SHP77 (cell line): ENCODE measurements around the gene MAN1B1.
"Not testable (repeated sequence)": the region's sequence is repeated elsewhere in the genome, so short reads cannot be mapped to it uniquely, and the experiment has no call there.

Experiments
- DNase-seq, 2 experiments: peaks; one replicate each; lab custom pipeline; 2025; lab: John Stamatoyannopoulos, UW

MAN1B1 gene

DNA sequence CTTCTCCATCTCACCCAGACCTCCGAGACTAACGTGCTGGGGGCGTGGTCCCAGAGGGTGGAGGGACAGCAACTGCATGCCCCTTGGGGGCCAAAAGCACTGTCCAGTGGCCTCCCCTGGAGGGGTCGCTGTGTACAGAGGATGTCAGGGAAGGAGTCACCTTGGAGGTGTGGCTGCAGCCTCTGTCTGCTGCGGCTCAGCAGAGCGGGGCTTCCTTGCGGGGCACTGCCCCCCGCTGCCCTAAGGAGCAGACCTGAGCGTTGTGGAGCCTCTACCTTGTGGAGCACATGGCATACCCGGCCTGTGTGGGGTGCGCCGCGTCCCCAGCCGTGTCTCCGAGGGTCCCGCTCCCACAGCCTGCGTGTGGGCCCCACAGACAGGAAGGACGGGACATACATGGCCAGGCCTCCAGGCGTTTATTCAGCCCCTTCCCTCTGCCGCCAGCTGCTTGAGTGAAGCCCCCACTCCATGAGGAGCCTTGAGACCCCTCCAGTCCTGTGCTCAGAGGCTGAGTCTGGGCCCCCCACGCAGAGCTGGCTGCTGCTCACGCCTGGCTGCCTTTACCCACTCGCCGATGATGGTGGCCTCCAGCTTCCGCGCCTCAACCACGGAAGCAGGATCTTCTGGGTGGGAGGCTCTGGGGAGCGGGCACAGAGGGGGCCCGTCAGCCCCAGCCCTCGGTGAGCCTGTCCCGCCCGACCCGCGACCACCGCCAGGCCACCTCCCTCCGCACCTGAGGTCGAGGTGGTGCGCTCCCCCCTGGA is 23.5 kb downstream of the MAN1B1 start:
- no peak for DNase-seq

DNA sequence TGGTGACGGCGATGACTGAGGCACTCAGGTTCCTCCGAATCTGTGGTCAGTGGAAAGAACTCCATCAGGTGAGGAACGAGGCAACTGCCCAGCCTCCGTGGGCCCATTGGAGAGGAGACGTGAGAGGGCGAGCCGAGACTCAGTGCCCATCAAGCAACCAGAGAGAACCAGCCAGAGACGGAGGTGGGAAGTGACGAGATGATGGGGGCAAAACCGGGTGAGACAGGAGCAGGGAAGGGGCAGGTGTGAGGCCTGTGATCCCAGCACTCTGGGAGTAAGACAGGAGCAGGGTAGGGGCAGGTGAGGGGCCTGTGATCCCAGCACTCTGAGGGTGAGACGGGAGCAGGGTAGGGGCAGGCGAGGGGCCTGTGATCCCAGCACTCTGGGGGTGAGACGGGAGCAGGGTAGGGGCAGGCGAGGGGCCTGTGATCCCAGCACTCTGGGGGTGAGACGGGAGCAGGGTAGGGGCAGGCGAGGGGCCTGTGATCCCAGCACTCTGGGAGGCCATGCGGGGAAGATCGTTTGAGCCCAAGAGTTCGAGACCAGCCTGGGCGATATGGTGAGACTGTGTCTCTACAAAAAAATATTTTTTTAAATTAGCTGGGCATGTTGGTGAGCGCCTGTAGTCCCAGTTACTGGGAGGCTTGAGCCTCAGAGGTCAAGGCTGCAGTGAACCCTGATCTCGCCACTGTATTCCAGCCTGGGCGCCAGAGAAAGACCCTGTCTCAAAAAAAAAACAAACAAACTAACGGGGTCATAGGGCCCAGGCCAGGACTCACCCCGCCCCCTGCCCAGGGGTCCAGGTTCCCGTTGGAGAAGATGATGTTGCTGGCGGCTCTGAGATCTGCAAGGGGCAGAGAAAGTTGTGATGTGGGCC is 24.4 kb downstream of the MAN1B1 start:
- DNase-seq = no peak

- DNase-seq = no peak
Measured at GRCh38 chr9:137111788-137112563, 25.2 kb downstream of the MAN1B1 start.

- DNase-seq = no peak
Measured at GRCh38 chr9:137112564-137113384, 26.0 kb downstream of the MAN1B1 start.

DNA sequence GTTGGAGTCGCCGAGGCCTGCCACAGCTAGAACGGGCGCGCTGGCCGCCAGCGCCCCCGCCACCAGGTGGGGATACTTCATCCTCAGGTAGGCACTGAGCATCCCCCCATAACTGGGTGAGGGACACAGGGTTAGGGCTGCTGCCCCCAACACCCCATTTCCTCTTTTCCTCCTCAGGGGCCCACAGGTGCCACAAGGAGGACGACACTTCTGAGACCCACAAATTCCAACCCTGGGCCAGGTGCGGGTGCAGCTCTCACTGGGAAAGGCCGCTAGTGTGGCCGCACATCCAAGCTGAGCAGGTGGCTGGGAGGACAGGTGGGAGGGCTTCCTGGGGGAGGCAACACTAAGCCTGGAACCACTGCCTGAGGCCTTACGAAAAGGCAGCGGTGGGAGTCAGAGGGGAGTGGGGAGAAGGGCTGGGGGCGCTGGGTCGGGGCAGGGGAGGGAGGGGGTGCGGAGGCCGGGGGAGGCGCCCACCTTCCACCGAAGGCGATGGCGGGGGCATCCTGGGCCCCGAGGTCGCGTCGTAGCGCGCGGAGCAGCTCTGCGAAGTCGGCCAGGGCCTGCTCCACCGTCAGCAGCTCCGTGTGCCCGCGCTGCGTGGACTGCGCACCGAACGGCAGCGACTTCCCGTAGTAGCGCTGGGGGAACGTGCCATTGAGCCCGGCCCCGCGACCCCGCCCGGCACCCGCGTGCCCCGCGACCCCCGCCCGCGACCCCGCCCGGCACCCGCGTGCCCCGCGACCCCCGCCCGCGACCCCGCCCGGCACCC is 26.8 kb downstream of the MAN1B1 start:
- DNase-seq = no peak

DNA sequence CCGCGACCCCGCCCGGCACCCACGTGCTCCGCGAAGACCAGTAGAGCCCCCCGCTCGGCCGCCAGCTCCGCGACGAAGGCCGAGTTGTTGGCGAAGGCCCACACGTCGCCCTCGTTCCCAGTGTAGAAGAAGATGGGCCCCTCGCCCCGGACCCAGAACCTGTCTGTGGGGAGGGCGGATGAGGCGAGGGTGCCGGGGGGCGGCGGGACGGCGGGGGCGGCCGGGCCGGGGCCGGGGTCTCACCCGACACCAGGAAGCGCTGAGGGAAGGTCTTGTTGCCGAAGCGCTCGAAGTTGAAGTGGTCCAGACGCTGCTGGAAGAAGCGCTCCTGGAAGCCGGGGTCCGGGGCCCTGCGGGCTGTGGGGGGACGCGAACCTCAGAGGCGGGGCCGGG is 27.4 kb downstream of the MAN1B1 start:
- peak in 1 of 2 experiments; percentile 48 for DNase-seq

DNA sequence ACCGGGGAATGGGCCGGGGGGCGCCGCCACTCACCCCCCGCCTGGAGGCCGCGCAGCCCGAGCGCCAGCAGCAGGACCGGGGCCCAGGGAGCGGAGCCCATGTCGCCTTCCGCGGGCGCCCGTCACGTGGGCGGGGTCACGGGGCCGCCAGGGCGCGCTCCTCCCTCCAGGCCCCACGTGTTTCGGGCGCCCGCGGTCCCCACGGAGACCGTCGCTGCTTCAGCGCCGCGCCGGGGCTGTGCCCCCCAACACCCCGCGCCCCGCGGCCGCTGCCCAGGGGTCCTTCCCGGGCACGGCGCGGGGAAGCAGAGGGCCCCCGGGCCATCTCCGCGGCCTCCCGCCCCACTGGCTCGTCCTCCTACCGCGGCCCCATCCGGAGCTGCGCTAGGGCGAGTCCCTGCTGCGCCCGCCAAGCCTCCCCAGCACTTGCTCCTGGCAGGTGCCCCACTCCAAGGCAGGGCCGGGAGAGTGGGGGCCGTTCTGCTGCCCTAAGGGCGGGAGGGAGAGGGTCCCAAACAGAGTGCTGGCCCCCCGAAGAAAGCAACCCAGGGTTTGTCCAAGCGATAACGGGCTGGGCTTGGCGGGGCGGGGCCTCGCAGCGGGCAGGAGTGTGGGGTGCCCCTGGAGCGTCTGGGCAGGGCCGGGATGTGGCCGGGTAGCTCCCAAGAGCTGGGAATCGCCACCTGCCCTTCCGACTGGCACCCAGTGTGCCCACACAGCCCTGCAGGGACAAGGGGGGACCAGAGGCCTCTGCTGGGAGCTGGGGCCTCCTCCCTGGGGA is 28.0 kb downstream of the MAN1B1 start, which contains the start of gene DPP7:
Gene DPP7 (minus strand): TSS at position 121 of the 781 bp plus-strand sequence. CDS start 20 bp downstream, at position 101.
- peak in 1 of 2 experiments; percentile 48 for DNase-seq

- no peak for DNase-seq
Measured at GRCh38 chr9:137115394-137116026, 28.7 kb downstream of the MAN1B1 start.

- no peak for DNase-seq
Measured at GRCh38 chr9:137116027-137116507, 29.3 kb downstream of the MAN1B1 start.

DNA sequence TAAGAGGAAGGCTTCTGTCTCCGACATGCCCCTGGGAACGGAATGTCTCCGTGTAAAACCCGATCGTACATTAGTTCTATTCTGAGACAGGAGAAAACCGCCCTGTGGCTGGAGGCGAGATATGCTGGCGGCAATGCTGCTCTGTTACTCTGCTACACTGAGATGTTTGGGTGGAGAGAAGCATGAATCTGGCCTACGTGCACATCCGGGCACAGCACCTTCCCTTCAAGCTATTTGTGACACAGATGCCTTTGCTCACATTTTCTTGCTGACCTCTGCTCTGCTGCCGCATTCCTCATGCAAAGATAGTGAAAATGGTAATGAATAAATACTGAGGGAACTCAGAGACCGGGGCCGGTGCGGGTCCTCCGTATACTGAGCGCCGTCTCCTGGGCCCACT is 29.9 kb downstream of the MAN1B1 start:
- DNase-seq = no peak

- no peak for DNase-seq
Measured at GRCh38 chr9:137117269-137117731, 30.5 kb downstream of the MAN1B1 start.

- DNase-seq = not testable (repeated sequence)
Measured at GRCh38 chr9:137118092-137118603, 31.4 kb downstream of the MAN1B1 start.

- DNase-seq = not testable (repeated sequence)
Measured at GRCh38 chr9:137121927-137122795, 35.4 kb downstream of the MAN1B1 start.

DNA sequence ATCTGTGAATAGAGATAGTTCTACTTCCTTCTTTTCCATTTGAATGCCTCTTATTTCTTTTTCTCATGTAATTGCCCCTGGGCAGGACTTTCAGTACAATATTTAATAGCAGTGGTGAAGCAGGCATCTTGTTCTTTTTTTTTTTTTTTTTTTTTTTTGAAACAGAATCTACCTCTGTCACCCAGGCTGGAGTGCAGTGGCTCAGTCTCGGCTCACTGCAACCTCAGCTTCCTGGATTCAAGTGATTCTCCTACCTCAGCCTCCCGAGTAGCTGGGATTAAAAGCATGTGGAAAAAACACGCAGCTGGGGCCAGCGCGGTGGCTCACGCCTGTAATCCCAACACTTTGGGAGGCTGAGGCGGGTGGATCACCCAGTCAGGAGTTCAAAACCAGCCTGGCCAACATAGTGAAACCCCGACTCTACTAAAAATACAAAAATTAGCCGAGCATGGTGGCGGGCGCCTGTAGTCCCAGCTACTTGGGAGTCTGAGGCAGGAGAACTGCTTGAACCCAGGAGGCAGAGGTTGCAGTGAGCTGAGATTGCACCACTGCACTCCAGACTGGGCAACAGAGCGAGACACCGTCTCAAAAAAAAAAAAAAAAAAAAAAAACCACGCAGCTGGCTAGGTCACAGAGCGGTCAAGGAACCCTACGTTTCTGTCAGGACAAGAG is 36.1 kb downstream of the MAN1B1 start:
- DNase-seq = not testable (repeated sequence)

GRCh38 chr9:137123468-137123837 is 36.7 kb downstream of the MAN1B1 start:
- DNase-seq = no peak

- not testable (repeated sequence) for DNase-seq
Measured at GRCh38 chr9:137123952-137124462, 37.2 kb downstream of the MAN1B1 start.

DNA sequence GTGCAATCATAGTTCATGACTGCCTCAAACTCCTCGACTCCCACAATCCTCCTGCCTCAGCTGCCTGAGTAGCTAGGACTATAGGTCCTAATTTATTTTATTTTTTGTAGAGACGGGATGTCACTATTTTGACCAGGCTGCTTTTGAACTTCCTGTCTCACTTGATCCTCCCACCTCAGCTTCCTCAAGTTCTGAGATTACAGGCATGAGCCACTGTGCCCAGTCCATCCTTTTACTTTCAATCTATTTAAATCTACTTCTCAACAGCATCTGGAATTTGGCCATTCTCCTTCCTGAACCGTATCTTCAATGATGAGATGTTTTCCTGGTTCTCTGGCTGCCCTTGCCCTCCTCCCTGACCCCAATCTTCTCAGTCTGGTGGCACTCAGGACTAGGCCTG is 40.0 kb downstream of the MAN1B1 start:
- no peak for DNase-seq
